Measurements from ENCODE around the gene NCK1. TPM values are rescaled to one million over a fixed set of nuclear protein-coding genes. Genes with fewer than 3 reads are reported as not detected.

The NCK1 gene
- 52.0 and 53.9 TPM in 2 replicates for total RNA-seq

DNA sequence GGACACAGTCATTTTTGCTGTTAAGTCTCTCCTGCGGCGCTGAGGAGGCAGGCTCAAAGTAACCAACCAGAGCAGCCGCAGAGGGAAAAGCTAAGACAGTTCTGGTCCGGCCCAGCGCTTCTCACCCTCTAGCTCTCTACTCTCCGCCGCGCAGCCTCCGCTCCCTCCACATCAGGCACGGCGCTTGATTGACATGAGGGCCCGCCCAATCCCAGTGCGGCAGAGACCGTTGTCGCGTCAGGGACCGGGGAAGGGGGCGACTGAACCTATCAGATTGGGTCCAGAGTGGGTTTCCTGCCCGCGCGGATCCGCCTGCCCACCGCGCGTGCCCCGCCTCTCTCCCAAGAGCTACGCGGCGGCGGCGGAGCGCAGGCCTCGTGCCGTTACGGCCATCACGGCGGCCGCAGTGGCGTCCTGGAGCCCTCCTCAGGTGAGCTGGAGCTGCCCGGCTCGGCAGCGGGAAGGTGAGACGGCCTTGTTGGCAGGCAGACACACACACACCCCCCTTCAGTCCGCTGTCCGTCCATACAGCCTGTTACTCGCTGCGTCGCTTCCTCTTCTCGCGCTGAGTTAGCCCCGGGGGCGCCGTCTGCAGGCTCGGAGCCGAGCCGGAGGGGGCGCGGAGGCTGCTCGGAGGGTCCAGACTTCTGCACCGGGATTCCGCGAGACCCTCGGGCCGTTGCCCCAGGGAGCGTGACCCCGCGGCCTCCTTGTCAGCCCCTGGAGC is at the start of gene NCK1:
TSS of gene NCK1 (plus strand) at position 319 of the 727 bp plus-strand sequence. CDS start 65,794 bp downstream, outside the sequence.

DNA sequence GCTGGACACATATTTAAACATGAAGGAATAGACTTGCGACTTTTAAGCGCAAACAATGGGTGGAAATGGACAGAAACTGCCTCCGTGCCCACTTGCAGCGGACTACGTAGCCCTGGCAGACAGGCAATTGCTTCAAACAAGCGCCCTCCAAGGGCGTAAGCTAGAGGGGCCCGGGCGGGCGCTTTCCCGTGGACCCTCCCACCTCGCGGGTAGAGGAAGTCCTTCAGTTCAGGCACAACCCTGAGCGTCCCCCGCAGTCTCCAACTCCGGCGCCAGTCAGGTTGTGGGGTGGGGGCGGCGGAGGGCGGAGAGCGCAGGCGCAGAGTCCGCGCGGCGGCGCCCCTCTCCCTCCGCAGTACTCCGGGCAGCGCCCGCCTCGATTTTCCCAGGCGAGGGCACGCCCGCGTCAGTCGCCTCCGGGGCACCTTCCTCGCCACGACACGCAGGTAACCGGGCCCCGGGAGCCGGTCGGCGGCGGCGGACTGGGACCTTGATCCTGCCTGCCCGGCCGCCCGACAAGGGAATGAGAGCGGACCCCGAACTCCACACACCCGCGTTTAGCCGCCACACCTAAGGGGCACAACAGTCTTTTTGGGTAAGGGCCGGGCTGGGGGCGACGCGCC is 43.1 kb upstream of the NCK1 start, which contains the start of gene SLC35G2:
TSS of gene SLC35G2 (plus strand) at position 358 of the 623 bp plus-strand sequence. CDS start 35,335 bp downstream, outside the sequence.

DNA sequence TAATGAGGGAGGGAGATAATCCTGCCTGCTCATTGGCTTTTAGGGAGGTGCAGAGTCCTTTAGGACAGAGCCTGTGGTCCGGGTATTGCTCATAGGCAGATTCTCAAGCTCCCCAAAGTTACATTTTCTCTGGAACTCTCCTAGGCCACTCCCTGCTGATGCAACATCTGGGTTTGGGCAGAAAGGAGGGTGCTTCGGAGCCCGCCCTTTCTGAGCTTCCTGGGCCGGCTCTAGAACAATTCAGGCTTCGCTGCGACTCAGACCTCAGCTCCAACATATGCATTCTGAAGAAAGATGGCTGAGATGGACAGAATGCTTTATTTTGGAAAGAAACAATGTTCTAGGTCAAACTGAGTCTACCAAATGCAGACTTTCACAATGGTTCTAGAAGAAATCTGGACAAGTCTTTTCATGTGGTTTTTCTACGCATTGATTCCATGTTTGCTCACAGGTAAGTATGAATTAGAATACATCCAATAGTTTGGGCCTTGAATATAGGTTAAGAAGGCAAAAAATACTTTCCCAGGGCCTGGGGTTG is 95.8 kb downstream of the NCK1 start, which contains the start of gene IL20RB:
TSS of gene IL20RB (plus strand) at position 233 of the 538 bp plus-strand sequence. CDS start at position 364, 131 bp downstream.

Other genes starting within 250 kb of the NCK1 start
- gene STAG1, start 109.8 kb upstream of the NCK1 start, total RNA-seq = 44.9 and 45.8 TPM in 2 replicates
- gene SLC35G2, start 43.1 kb upstream of the NCK1 start, total RNA-seq = 8.2 and 11.7 TPM in 2 replicates
- 2.7 and 12.5 TPM in 2 replicates for gene IL20RB, start 95.8 kb downstream of the NCK1 start, total RNA-seq

All from smooth muscle cell of bladder (primary cell).